Measurements from ENCODE around the gene IZUMO4.

The IZUMO4 gene

GRCh38 chr19:2051773-2052704 lies 44.7 kb upstream of the IZUMO4 start:
- peak overlapping the region; percentile 85 for H2AFZ ChIP-seq (ENCODE audit: low read length, unreplicated experiment)
- H3K79me2 ChIP-seq (ENCODE audit: control insufficient read depth, insufficient read depth, low read length, unreplicated experiment) = peaks cover 34% of the 10 kb centered on the region
- H3K4me3 ChIP-seq (ENCODE audit: low read depth, low read length) = peak overlapping the region; percentile 73
- peaks cover 49% of the 10 kb centered on the region for H3K4me1 ChIP-seq (ENCODE audit: control insufficient read depth, insufficient read depth, low read length, unreplicated experiment)
- no peaks in the 10 kb centered on the region for H3K27me3 ChIP-seq (ENCODE audit: insufficient read depth, low read length)
- no peaks in the 10 kb centered on the region for H3K36me3 ChIP-seq (ENCODE audit: insufficient read depth, low read length)
- no peak overlapping the region for H3K27ac ChIP-seq (ENCODE audit: low read depth, low read length)

DNA sequence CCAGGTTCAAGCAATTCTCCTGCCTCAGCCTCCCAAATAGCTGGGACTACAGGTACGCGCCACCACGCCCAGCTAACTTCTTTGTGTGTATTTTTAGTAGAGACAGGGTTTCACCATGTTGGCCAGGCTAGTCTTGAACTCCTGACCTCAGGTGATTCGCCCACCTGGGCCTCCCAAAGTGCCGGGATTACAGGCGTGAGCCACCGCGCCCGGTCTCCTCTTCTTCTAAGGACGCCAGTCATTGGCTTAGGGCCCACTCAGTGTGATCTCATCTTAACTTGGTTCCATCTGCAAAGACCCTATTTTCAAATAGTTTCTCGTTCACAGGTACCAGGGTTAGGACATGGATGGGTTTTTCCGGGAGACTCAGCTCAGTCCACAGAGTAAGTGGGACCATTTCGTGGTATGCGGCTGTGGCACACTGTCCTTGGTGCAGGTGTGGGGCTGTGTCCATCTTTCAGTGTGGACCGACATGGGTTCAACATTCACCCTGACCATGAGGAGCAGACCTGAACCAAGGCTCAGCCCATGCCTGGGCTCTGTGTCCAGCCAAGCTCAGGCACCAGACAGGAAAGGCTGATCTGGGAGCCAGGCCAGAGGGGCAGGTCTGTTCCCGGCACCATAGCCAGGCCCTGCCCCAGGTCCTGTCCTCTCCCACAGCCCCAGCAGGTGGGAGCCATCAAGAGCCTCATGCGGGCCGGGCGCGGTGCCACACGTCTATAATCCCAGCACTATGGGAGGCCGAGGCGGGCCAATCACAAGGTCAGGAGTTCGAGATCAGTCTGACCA lies 42.9 kb upstream of the IZUMO4 start:
- H2AFZ ChIP-seq (ENCODE audit: low read length, unreplicated experiment) = no peak overlapping the region
- no peaks in the 10 kb centered on the region for H3K27me3 ChIP-seq (ENCODE audit: insufficient read depth, low read length)
- H3K36me3 ChIP-seq (ENCODE audit: insufficient read depth, low read length) = no peaks in the 10 kb centered on the region
- H3K4me1 ChIP-seq (ENCODE audit: control insufficient read depth, insufficient read depth, low read length, unreplicated experiment) = peaks cover 32% of the 10 kb centered on the region
- H3K4me3 ChIP-seq (ENCODE audit: low read depth, low read length) = no peak overlapping the region
- H3K27ac ChIP-seq (ENCODE audit: low read depth, low read length) = no peak overlapping the region
- peaks cover 18% of the 10 kb centered on the region for H3K79me2 ChIP-seq (ENCODE audit: control insufficient read depth, insufficient read depth, low read length, unreplicated experiment)

DNA sequence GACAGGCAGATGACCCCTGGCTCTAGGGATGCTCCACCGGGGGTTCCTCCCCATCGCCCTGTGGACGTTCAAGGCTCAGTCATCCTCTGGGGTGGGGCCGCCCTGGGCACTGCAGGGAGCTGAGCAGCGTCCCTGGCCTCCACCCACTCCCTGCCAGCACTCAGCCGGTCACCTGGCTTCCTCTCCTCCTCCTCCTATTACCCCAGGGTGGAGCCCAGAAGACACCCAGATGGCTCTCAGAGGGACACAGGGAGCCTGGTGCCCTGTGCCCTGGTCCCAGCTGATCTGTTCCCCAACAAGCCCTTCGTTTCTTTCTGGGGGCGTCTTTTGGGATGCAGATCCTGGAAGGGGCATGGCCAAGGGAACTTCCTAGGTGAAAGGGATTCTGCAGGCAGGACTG lies 42.0 kb upstream of the IZUMO4 start:
- no peak overlapping the region for H3K27ac ChIP-seq (ENCODE audit: low read depth, low read length)
- H3K4me1 ChIP-seq (ENCODE audit: control insufficient read depth, insufficient read depth, low read length, unreplicated experiment) = peaks cover 32% of the 10 kb centered on the region
- H3K36me3 ChIP-seq (ENCODE audit: insufficient read depth, low read length) = no peaks in the 10 kb centered on the region
- H3K4me3 ChIP-seq (ENCODE audit: low read depth, low read length) = no peak overlapping the region
- H3K79me2 ChIP-seq (ENCODE audit: control insufficient read depth, insufficient read depth, low read length, unreplicated experiment) = peaks cover 8% of the 10 kb centered on the region
- no peaks in the 10 kb centered on the region for H3K27me3 ChIP-seq (ENCODE audit: insufficient read depth, low read length)
- H2AFZ ChIP-seq (ENCODE audit: low read length, unreplicated experiment) = no peak overlapping the region

GRCh38 chr19:2055931-2056836 lies 40.5 kb upstream of the IZUMO4 start:
- peak overlapping the region; percentile 38 for H2AFZ ChIP-seq (ENCODE audit: low read length, unreplicated experiment)
- H3K27ac ChIP-seq (ENCODE audit: low read depth, low read length) = peak overlapping the region; percentile 66
- peak overlapping the region; percentile 61 for H3K4me3 ChIP-seq (ENCODE audit: low read depth, low read length)
- H3K27me3 ChIP-seq (ENCODE audit: insufficient read depth, low read length) = no peaks in the 10 kb centered on the region
- H3K36me3 ChIP-seq (ENCODE audit: insufficient read depth, low read length) = no peaks in the 10 kb centered on the region
- H3K4me1 ChIP-seq (ENCODE audit: control insufficient read depth, insufficient read depth, low read length, unreplicated experiment) = peaks cover 40% of the 10 kb centered on the region
- no peaks in the 10 kb centered on the region for H3K79me2 ChIP-seq (ENCODE audit: control insufficient read depth, insufficient read depth, low read length, unreplicated experiment)

DNA sequence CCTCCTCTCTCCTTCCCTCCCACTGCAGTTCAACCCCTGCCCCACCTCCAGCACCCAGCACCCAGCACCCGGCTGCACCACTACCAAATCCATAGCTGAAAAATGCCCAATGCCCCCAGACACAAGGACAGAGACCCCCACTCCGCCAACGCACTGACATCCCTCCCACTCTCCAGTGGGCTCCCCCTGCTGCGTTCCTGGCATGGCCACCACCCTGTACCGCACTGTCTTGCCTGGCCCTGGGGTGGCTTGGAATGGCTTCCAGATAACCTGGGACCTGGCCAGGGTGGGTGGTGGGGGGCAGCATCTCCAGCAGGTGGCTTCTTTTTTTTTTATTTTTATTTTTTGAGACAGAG lies 39.9 kb upstream of the IZUMO4 start:
- Histone ChIP-seq H2AFZ (ENCODE audit: low read length, unreplicated experiment) (no peak overlapping the region), H3K36me3 (ENCODE audit: insufficient read depth, low read length) (no peaks in the 10 kb centered on the region), H3K4me3 (ENCODE audit: low read depth, low read length) (no peak overlapping the region), H3K79me2 (ENCODE audit: control insufficient read depth, insufficient read depth, low read length, unreplicated experiment) (no peaks in the 10 kb centered on the region), H3K27me3 (ENCODE audit: insufficient read depth, low read length) (no peaks in the 10 kb centered on the region), H3K4me1 (ENCODE audit: control insufficient read depth, insufficient read depth, low read length, unreplicated experiment) (peaks cover 35% of the 10 kb centered on the region), H3K27ac (ENCODE audit: low read depth, low read length) (no peak overlapping the region)

DNA sequence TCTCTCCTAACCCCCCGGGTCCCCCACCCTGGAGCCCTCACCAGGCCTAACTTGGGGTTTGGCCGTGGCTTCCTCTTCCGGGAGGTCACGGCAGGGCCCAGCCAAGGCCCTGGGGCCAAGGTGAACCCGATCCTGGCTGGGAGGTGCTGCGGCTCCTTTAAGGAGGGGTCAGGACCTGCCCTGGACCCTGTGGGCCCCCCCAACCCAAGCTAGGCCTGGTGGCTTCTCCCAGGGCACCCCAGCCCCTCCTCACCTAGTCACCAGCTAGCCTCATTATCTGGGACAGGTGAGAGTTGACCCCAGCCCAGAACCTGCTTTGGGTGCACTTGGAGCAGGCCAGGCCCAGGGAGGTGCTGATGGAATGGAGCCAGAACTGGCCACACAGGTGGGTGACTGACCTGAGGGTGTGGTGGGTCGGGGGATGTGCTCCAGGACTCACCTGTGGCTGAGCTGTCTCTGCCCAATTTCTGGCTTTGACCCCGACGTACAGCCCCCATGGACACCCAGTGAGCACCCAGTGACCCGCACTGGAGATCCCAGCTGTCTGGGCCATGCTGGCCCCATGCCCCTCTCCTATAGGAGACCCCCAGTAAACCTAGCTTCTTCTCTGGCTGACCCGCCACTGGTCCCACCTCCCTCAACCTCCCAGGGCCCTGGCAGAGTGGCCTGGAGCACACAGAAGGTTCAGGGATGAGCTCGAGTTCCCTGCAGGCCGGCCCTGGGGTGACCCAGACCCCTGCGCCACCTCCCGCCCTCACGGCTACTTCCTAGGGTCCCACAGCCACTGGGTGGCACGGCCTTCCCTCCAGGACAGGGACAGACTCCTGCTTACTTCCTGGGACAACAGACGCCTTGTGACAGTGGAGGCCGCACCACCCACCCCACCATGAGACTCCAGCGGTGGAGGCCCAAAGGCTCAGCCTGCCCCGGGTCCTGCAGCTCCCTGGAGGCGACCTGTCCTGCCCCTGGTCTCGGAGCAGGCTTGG lies 38.9 kb upstream of the IZUMO4 start:
- Histone ChIP-seq H3K27ac (ENCODE audit: low read depth, low read length) (no peak overlapping the region; the same call in 1 of the 2 replicates), H2AFZ (ENCODE audit: low read length, unreplicated experiment) (no peak overlapping the region), H3K4me3 (ENCODE audit: low read depth, low read length) (no peak overlapping the region), H3K79me2 (ENCODE audit: control insufficient read depth, insufficient read depth, low read length, unreplicated experiment) (no peaks in the 10 kb centered on the region), H3K4me1 (ENCODE audit: control insufficient read depth, insufficient read depth, low read length, unreplicated experiment) (peaks cover 37% of the 10 kb centered on the region), H3K36me3 (ENCODE audit: insufficient read depth, low read length) (no peaks in the 10 kb centered on the region), H3K27me3 (ENCODE audit: insufficient read depth, low read length) (no peaks in the 10 kb centered on the region)

GRCh38 chr19:2058570-2059421 lies 37.9 kb upstream of the IZUMO4 start:
- H3K4me1 ChIP-seq (ENCODE audit: control insufficient read depth, insufficient read depth, low read length, unreplicated experiment) = peaks cover 37% of the 10 kb centered on the region
- H3K27ac ChIP-seq (ENCODE audit: low read depth, low read length) = peak overlapping the region; percentile 94
- H3K27me3 ChIP-seq (ENCODE audit: insufficient read depth, low read length) = no peaks in the 10 kb centered on the region
- no peaks in the 10 kb centered on the region for H3K79me2 ChIP-seq (ENCODE audit: control insufficient read depth, insufficient read depth, low read length, unreplicated experiment)
- H3K36me3 ChIP-seq (ENCODE audit: insufficient read depth, low read length) = no peaks in the 10 kb centered on the region
- H2AFZ ChIP-seq (ENCODE audit: low read length, unreplicated experiment) = no peak overlapping the region
- H3K4me3 ChIP-seq (ENCODE audit: low read depth, low read length) = no peak overlapping the region

- Histone ChIP-seq H2AFZ (ENCODE audit: low read length, unreplicated experiment) (no peak overlapping the region), H3K27me3 (ENCODE audit: insufficient read depth, low read length) (no peaks in the 10 kb centered on the region), H3K4me1 (ENCODE audit: control insufficient read depth, insufficient read depth, low read length, unreplicated experiment) (peaks cover 37% of the 10 kb centered on the region), H3K27ac (ENCODE audit: low read depth, low read length) (peak overlapping the region; percentile 94), H3K36me3 (ENCODE audit: insufficient read depth, low read length) (no peaks in the 10 kb centered on the region), H3K4me3 (ENCODE audit: low read depth, low read length) (peak overlapping the region; percentile 74), H3K79me2 (ENCODE audit: control insufficient read depth, insufficient read depth, low read length, unreplicated experiment) (no peaks in the 10 kb centered on the region)
Observed at GRCh38 chr19:2059422-2060201, 37.1 kb upstream of the IZUMO4 start.

Measured in ACC112 (cell line).